Caco-2 (cell line): Measurements from ENCODE around the gene FAM135A. TPM values are rescaled to one million over a fixed set of nuclear protein-coding genes. Genes with fewer than 3 reads are reported as not detected.

Experiments used
- BruUV-seq: library from RNA; stranded (reverse); fragments of 400-500 nt; replicated peaks from 2 replicates; lab custom pipeline; 2021; lab: Mats Ljungman, UMichigan
- CTCF ChIA-PET: fragments of 300-600 bp; sonication (Branson Sonifier 250); formaldehyde crosslinking; loops from one replicate; lab custom pipeline; 2022; ENCODE audit warnings: antibody characterized with exemption; lab: Charles Lee
- POLR2A ChIA-PET: fragments of 300-600 bp; sonication (Branson Sonifier 250); formaldehyde crosslinking; loops from one replicate; lab custom pipeline; 2022; ENCODE audit warnings: antibody characterized with exemption; lab: Charles Lee
- DNase-seq, 2 experiments: peaks; one replicate each; pipeline versions ENCODE4 v3.0.0 to v3.0.0-alpha.2; 2020 to 2022
- H3K27me3 ChIP-seq: replicated peaks from 2 replicates; pipeline ENCODE4 v1.6.0; 2011; ENCODE audit warnings: low read length; ENCODE audit not compliant: control insufficient read depth, insufficient read depth
- H3K36me3 ChIP-seq: 2 replicates; pipeline ENCODE4 v1.5.1; 2011; ENCODE audit warnings: low read length; ENCODE audit not compliant: control insufficient read depth, insufficient read depth
- H3K4me1 ChIP-seq: fragments of 250-450 bp; sonication (Bioruptor Pico); 2 replicates; pipeline ENCODE4 v1.5.1; 2020; ENCODE audit warnings: mild to moderate bottlenecking
- H3K4me3 ChIP-seq: 2 replicates; pipeline ENCODE4 v1.5.1; 2011; ENCODE audit warnings: low read depth, mild to moderate bottlenecking, control low read depth, low read length
- H3K9me3 ChIP-seq: fragments of 250-450 bp; sonication (Bioruptor Pico); 2 replicates; pipeline ENCODE4 v1.5.1; 2020; ENCODE audit warnings: mild to moderate bottlenecking, moderate library complexity
- H3K27ac Mint-ChIP-seq: one replicate; pipeline ENCODE4 v1.8.0; 2022; ENCODE audit warnings: mixed read lengths; ENCODE audit not compliant: unreplicated experiment
- H3K27me3 Mint-ChIP-seq: one replicate; pipeline ENCODE4 v1.8.0; 2022; ENCODE audit warnings: mixed read lengths; ENCODE audit not compliant: insufficient read depth, unreplicated experiment
- H3K36me3 Mint-ChIP-seq: one replicate; pipeline ENCODE4 v1.8.0; 2022; ENCODE audit warnings: mild to moderate bottlenecking, mixed read lengths; ENCODE audit not compliant: insufficient read depth, unreplicated experiment
- H3K4me1 Mint-ChIP-seq: one replicate; pipeline ENCODE4 v1.8.0; 2022; ENCODE audit warnings: low read depth, mixed read lengths; ENCODE audit not compliant: unreplicated experiment
- H3K4me3 Mint-ChIP-seq: one replicate; pipeline ENCODE4 v1.8.0; 2022; ENCODE audit warnings: mild to moderate bottlenecking, moderate library complexity, mixed read lengths; ENCODE audit not compliant: unreplicated experiment
- H3K9me3 Mint-ChIP-seq: one replicate; pipeline ENCODE4 v1.8.0; 2022; ENCODE audit warnings: mixed read lengths; ENCODE audit not compliant: unreplicated experiment
- intact Hi-C: fragments of 100-400 bp; cut with micrococcal nuclease; formaldehyde crosslinking; loops from one replicate; pipeline ENCODE4 v1.10.0; 2022; ENCODE audit not compliant: unreplicated experiment
- total RNA-seq: library from RNA; stranded (reverse); gene quantifications from 2 replicates; pipeline ENCODE4 v1.2.3, GENCODE V29; 2022
- TF ChIP-seq, protein P1 (sequence below), 2 experiments: fragments of 200-600 bp in 1 of 2; IDR thresholded peaks; 1 replicate in 1 of 2; 2 replicates in 1 of 2; pipeline versions ENCODE4 v1.5.1 to v1.8.0; 2011 to 2022; ENCODE audit warnings: antibody characterized with exemption in 1 of 2, control low read depth in 1 of 2, inconsistent platforms in 1 of 2, low read depth in 1 of 2, low read length in 1 of 2, mild to moderate bottlenecking in 1 of 2, moderate library complexity in 1 of 2; ENCODE audit not compliant: insufficient read depth in 1 of 2, severe bottlenecking in 1 of 2, unreplicated experiment in 1 of 2

The FAM135A gene
- total RNA-seq, 1 experiment from 2014 or later = 18.7 TPM

- BruUV-seq = no TSS peak
- ChIA-PET CTCF (no interaction called here), POLR2A (interaction anchor here (1.8 kb wide), 1 partner anchor 10 kb away, joined by 12 read pairs; the partner anchor contains the start of gene FAM135A)
- H3K27me3 Mint-ChIP-seq = no peaks in the 10 kb centered on the region
- H3K4me1 Mint-ChIP-seq = no peaks in the 10 kb centered on the region
- TF ChIP-seq, protein P1, sequence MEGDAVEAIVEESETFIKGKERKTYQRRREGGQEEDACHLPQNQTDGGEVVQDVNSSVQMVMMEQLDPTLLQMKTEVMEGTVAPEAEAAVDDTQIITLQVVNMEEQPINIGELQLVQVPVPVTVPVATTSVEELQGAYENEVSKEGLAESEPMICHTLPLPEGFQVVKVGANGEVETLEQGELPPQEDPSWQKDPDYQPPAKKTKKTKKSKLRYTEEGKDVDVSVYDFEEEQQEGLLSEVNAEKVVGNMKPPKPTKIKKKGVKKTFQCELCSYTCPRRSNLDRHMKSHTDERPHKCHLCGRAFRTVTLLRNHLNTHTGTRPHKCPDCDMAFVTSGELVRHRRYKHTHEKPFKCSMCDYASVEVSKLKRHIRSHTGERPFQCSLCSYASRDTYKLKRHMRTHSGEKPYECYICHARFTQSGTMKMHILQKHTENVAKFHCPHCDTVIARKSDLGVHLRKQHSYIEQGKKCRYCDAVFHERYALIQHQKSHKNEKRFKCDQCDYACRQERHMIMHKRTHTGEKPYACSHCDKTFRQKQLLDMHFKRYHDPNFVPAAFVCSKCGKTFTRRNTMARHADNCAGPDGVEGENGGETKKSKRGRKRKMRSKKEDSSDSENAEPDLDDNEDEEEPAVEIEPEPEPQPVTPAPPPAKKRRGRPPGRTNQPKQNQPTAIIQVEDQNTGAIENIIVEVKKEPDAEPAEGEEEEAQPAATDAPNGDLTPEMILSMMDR (IDR thresholded peaks at IDR 0.05; ENCODE audit: insufficient read depth in 1 of 2, low read depth in 1 of 2, low read length in 1 of 2, severe bottlenecking in 1 of 2, unreplicated experiment in 1 of 2) = no peak
- Histone ChIP-seq H3K4me3 (no peak overlapping the region), H3K4me1 (peaks cover 6% of the 10 kb centered on the region), H3K9me3 (no peaks in the 10 kb centered on the region), H3K27me3 (no peaks in the 10 kb centered on the region), H3K36me3 (peaks cover 2% of the 10 kb centered on the region; the same call in 1 of the 2 replicates)
- DNase-seq = no peak
- H3K36me3 Mint-ChIP-seq = peaks cover 6% of the 10 kb centered on the region
- intact Hi-C loops = no loop called here
- no peak overlapping the region for H3K4me3 Mint-ChIP-seq
- no peaks in the 10 kb centered on the region for H3K9me3 Mint-ChIP-seq
- no peak overlapping the region for H3K27ac Mint-ChIP-seq
Measured at GRCh38 chr6:70423189-70424134, 10.2 kb downstream of the FAM135A start.

GRCh38 chr6:70424291-70424690 lies 11.0 kb downstream of the FAM135A start:
- Histone ChIP-seq H3K4me3 (no peak overlapping the region), H3K4me1 (peaks cover 6% of the 10 kb centered on the region), H3K9me3 (no peaks in the 10 kb centered on the region), H3K36me3 (no peaks in the 10 kb centered on the region), H3K27me3 (no peaks in the 10 kb centered on the region)
- ChIA-PET POLR2A (interaction anchor here (1.8 kb wide), 1 partner anchor 11 kb away, joined by 12 read pairs; the partner anchor contains the start of gene FAM135A), CTCF (no interaction called here)
- no peaks in the 10 kb centered on the region for H3K4me1 Mint-ChIP-seq
- no TSS peak for BruUV-seq
- H3K4me3 Mint-ChIP-seq = no peak overlapping the region
- no peaks in the 10 kb centered on the region for H3K27me3 Mint-ChIP-seq
- intact Hi-C loops = no loop called here
- no peaks in the 10 kb centered on the region for H3K9me3 Mint-ChIP-seq
- H3K36me3 Mint-ChIP-seq = peaks cover 13% of the 10 kb centered on the region
- no peak for DNase-seq
- no peak overlapping the region for H3K27ac Mint-ChIP-seq
- TF ChIP-seq, protein P1 (IDR thresholded peaks at IDR 0.05; ENCODE audit: insufficient read depth in 1 of 2, low read depth in 1 of 2, low read length in 1 of 2, severe bottlenecking in 1 of 2, unreplicated experiment in 1 of 2) = no peak

GRCh38 chr6:70436320-70436719 lies 23.0 kb downstream of the FAM135A start:
- CTCF ChIA-PET = no interaction called here
- Histone ChIP-seq H3K9me3 (no peaks in the 10 kb centered on the region), H3K4me3 (no peak overlapping the region), H3K4me1 (no peaks in the 10 kb centered on the region), H3K36me3 (no peaks in the 10 kb centered on the region), H3K27me3 (no peaks in the 10 kb centered on the region)
- no peak overlapping the region for H3K27ac Mint-ChIP-seq
- no peak overlapping the region for H3K4me3 Mint-ChIP-seq
- intact Hi-C loops = no loop called here
- no peaks in the 10 kb centered on the region for H3K9me3 Mint-ChIP-seq
- H3K4me1 Mint-ChIP-seq = no peaks in the 10 kb centered on the region
- POLR2A ChIA-PET = no interaction called here
- H3K27me3 Mint-ChIP-seq = no peaks in the 10 kb centered on the region
- TF ChIP-seq, protein P1 (IDR thresholded peaks at IDR 0.05; ENCODE audit: insufficient read depth in 1 of 2, low read depth in 1 of 2, low read length in 1 of 2, severe bottlenecking in 1 of 2, unreplicated experiment in 1 of 2) = no peak
- no TSS peak for BruUV-seq
- no peak for DNase-seq
- H3K36me3 Mint-ChIP-seq = peaks cover 18% of the 10 kb centered on the region
